HG02678 (cell line): Measurements from ENCODE around the gene PLAC1.

ENCODE experiments used
- ATAC-seq: cut with Tn5 transposase; IDR thresholded peaks from one replicate; pipeline ENCODE4 v1.9.1; 2021; ENCODE audit warnings: mild to moderate bottlenecking, moderate library complexity; ENCODE audit not compliant: unreplicated experiment

The PLAC1 gene

GRCh38 chrX:134632355-134632754 is 25.9 kb downstream of the PLAC1 start:
- no peak for ATAC-seq

DNA sequence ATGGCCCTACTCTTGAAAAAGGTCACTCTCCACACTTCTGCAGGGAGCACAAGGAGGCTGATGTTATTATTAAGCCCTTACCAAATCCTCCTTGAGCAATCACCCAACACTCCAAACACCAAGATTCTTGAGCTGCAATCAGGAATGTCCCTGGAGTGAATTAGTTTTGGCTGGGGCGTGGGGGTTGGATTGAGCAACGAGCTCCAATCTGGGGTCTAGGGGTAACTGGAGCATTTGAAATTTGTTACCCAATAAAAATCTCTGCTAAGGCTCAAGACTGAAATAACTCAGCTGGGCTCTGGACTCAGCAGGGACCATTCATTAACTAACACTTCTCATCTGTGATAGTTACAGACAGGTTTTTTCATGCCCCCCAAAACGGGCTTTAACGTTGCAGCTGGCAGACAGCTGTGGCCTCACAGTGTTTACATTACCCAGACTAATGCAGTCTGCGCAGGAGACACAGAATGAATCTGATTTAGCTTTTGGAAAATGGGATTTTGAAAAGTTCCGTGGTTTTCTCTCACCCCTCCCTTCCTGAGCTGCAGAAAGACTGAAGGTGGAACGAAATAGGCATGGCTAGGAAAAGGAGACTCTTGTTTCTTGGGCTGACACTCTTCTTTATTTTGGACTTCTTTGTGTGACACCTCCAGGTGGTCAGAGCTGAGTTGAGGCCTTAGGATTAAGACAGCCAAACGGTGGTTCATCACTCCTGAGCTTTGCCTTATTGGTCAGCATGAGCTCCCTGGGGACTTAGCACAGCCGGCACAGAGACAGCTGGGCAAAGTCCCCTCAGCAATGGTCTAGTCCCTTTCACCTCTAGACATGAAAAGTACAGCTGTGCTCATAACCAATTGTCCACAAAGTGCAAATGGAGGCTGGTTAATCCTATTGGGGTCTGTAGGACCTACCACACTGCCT is 26.6 kb downstream of the PLAC1 start:
- no peak for ATAC-seq

DNA sequence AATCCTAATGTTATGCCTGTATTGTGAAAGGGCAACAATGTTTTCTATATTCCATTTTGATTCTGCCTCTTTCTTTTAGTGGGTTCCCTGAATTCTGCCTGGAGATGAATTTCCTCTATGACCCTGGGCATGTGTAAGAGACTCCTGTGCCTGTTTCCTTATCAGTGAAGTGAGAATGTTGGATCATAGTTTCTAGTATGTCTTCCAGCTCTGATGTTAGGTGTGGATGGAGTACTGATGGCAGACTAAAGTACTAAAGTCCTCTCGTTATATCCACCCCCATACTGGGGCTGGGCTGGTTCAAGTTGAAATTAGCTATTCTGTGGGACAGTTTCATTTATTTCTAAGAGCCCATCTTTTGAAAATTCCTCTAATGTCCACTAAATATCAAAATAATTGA is 29.6 kb downstream of the PLAC1 start:
- no peak for ATAC-seq

DNA sequence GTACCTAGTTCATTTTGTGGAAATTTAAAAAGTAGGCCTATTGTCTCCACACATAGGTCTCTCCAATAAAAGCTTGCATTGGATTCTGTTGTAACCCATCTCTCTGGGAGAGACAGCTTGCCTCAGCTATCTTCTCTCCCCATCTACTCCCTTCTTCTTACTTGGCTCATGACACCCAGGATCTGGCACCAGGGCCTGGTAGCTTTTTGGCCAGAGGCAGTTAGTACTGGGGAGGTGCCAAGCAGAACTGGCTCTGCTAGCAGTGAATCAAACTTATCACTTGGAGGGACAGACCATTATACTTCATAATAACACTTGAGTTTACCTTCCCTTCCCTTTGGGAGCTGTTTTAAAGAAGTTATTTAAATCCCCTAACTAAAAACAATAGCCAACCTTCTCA is 31.8 kb downstream of the PLAC1 start:
- ATAC-seq: no peak

GRCh38 chrX:134625315-134625718 is 33.0 kb downstream of the PLAC1 start:
- ATAC-seq: no peak

- no peak for ATAC-seq
Measured at GRCh38 chrX:134624046-134624430, 34.2 kb downstream of the PLAC1 start.

DNA sequence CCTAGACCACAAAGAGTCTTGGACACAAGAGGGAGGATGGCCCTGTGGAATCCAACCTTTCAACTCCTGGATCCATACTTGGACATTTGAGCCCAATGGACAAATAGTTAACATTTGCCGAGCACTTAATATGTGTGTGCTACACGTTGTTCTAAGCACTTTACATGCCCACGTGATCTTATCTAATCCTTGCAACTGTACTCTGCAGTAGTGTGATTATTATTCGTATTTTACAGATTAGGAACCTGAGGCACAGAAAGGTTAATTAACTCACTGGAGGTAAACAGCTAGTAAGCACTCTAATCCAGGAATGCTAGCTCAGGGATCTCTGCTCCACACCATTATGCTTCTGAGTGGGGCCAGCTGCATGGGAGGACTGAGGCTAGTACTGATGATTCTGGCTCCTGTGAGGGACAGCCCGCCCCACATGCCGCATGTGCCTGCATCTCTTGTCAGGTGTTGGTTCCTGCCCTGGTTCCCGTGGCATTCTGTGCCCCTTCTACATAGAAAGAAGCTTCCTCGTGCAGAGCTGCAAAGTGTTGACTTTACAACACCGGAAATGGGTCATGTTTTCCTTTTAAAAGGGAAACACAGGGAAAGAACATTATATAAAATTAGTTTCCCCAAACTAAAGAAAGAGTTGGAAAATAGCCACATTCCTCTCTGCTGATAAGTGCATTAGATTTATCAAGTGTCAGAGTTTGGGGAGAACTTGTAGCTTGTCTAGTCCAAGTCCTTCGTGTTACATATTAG is 34.8 kb downstream of the PLAC1 start:
- no peak for ATAC-seq

DNA sequence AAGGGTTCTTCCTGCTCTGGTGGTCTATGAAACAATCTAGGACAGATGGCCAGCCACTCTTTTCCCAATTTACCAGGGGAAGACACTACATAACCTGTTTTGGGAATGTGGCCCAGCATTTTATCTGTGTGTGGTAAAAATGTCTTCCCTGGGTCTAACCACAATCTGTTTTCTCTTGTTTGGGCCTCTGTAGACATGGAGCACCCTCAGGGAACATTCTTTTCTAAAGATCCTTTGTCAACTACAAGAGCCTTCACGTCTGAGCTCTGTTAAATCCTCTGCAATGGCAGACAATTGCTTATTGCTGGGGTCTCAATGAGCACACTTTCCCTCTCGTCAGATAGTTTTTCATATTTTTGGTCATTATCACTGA is 35.5 kb downstream of the PLAC1 start:
- ATAC-seq: no peak

DNA sequence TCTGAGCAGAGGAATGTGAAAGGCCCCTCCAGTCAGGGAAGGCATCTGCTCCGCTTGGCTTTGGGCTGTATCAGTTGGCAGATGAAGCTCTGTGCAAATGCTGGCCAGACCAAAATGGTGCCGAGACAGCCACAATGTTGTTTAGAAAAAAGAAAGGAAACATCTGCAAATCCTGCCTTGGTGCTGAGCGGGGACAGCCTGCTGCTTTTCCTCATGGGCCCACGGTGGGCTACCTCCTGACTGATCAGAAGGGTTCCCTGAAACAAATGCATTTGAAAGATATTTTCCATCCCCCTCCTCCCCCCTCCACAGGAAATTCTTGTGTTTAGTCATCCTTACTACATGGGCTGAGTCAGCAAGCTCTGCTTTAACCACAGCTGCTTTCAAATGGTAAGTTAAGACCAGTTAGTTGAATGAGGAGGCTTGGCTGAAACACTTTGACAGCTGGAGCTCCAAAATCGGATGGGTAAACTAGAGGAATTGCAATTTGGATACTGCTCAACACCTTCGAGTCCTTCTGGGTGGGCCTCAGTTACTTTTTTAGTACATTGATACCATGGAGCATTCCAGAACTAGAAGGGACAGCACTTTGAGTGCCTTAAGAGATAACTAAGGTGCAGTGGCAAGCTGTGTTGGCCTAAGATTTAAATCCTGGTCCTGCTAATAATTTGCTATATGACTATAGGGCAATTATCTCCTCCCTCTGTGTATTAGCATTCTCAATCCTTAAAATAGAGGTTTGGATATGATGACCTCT is 36.0 kb downstream of the PLAC1 start:
- peak; percentile 91 for ATAC-seq

GRCh38 chrX:134619838-134620237 is 38.4 kb downstream of the PLAC1 start:
- ATAC-seq: no peak

- no peak for ATAC-seq
Measured at GRCh38 chrX:134613396-134613795, 44.9 kb downstream of the PLAC1 start.

DNA sequence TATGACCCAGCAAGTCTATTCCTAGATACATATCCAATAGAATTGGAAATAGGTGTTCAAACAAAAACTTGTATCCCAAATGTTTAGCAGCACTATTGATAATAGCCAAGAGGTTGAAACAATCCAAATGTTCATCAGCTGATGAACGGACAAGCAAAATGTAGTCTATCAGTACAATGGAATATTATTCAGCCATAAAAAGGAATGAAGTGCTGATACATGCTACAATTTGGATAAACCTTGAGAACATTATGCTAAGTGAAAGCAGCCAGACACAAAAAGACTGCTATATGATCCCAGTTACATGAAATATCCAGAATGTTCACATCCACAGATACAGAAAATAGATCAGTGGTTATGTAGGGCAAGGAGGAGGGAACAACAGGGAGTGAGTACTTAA is 50.1 kb downstream of the PLAC1 start:
- ATAC-seq: no peak

GRCh38 chrX:134607523-134607922 is 50.7 kb downstream of the PLAC1 start:
- no peak for ATAC-seq

DNA sequence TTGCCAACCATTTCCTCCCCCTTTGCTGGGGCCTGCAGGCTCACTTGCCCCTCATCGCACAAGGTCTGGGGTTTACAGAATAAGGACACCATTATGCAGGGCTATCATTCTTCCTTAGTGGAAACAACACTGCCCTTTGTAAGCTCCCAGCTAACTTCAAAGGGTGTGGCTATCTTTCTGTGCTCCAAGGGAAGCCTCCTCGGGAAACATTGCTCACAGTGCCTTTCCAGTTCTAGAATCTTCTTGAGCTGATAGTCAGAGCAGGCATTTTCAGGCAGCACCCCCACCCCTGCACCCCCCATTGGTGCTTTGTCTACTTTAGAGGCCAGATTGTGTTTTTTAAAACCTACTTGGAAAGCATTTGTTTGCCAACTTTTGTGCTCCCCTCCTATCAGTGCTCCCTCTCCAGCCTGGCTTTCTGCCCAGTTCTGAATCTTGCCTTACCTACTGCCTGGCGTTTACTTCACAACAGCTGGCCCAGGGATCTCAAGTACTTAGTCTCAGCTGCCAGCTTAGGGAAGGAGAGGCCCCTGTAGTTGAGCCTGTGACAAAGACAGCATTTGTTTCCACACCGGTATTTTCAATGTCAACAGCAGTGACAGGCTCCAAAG is 53.5 kb downstream of the PLAC1 start:
- no peak for ATAC-seq

DNA sequence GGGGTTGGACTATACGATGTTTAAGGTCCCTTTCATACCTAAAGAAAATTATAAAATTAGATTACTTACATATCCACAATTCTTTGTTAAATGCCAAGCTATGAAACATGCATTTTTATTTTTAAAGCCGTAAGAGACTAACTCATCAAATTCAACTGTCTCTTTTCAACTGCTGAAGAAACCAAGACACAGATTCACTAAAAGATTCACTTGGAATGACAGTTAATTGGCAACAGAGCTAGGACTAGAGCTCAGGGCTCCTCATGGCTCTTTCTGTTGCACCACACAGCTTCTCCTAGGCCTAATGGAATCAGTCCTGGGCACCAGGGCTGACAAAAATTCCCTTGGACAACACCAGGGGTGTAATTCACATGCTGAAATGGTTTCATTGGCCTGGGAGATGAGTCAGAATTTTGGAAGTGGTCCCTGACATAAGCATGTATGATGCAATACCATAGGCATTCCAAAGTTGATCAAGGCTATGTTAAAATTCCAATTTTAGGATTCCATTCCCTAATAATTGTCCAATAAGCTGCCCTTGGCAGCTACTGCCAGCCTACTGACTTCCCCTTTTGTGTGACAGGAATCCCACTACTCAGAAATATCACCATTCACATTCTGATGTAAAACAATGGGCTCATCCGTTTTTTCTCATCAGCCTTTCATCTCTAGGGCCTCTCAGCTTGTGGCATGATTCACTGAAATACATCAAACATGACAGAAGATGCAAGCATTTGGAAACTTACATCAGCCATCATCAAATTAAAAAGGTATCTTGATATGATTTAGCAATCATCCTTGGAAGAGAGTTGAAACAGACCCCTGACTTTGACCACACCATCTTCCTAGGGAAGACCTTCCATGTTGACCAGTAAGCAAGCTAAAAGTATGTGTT is 54.2 kb downstream of the PLAC1 start:
- ATAC-seq: no peak

GRCh38 chrX:134602410-134602809 is 55.9 kb downstream of the PLAC1 start:
- no peak for ATAC-seq

DNA sequence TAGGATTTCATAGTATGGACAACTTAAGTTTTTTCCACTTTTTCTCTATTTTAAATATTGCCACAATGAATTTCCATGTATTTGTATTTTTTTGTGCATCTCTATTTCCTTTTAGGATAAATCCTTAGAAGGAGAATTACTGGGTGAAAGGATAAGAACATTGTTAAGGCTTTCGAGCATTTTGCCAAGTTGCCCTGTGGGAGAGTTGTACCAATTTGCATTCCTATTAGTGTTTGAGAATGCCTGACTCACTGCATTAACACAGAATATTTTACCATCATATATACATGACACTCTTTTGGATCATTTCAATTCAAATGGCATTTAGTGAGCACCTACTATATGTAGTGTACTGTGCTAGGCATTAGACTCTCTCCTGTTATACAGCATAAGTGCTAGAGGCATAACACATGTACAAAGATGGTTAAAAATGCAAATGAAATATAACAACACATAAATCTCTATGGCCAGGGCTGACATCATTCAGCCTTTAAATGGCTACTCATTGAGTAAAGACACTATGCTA is 57.0 kb downstream of the PLAC1 start:
- ATAC-seq: no peak

- no peak for ATAC-seq
Measured at GRCh38 chrX:134600714-134601113, 57.6 kb downstream of the PLAC1 start.

GRCh38 chrX:134599184-134599914 is 58.9 kb downstream of the PLAC1 start:
- ATAC-seq: no peak
